ENCODE data around the gene TRAPPC4.
"Not testable (repeated sequence)": the region's sequence is repeated elsewhere in the genome, so short reads cannot be mapped to it uniquely, and the experiment has no call there.

TRAPPC4 gene, protein sequence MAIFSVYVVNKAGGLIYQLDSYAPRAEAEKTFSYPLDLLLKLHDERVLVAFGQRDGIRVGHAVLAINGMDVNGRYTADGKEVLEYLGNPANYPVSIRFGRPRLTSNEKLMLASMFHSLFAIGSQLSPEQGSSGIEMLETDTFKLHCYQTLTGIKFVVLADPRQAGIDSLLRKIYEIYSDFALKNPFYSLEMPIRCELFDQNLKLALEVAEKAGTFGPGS

DNA sequence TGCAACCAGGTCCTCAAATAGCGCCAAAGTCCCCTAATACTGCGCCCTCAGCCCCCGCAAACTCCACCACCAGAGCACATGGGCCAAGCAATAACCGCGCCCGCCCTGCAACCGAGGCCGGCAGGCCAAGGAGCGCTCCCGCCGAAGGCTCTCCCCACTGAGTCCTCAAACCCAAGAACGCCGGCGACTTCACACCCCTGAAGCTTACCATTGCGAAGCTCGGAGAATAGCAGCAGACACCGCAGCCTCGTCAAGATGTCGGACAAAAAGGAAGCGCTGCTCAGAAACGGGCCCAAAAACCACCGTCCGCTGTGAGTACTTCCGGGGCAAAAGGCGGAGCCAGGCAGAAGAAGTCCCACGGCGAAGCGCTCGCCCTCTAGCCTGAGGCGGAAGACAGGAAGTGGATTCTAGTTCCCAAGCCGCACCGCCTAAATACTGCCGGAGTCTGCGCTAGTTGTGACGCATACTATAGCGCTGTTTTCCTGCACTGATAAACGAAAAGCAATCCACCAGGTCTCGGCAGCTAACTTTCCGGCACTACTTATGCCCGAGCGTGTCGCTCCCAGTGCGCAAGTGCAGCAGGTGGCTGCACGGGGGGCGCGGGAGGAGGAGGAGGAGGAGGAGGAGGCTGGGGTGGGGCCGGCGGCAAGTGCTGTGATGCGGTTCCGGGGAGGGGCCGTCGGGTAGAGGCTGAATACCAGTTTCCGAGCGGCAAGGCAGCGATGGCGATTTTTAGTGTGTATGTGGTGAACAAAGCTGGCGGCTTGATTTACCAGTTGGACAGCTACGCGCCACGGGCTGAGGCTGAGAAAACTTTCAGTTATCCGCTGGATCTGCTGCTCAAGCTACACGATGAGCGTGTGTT is at the start of gene TRAPPC4, which contains the start of gene RPS25:
Gene TRAPPC4, plus strand, starts transcription at position 693 of the 865 bp plus-strand sequence. Its CDS starts 30 bp downstream, at position 723.
Gene RPS25, minus strand, starts transcription at position 270 of the 865 bp plus-strand sequence. Its CDS starts 59 bp downstream, at position 211.
- DNase-seq: peak; percentile 80 to 89

DNA sequence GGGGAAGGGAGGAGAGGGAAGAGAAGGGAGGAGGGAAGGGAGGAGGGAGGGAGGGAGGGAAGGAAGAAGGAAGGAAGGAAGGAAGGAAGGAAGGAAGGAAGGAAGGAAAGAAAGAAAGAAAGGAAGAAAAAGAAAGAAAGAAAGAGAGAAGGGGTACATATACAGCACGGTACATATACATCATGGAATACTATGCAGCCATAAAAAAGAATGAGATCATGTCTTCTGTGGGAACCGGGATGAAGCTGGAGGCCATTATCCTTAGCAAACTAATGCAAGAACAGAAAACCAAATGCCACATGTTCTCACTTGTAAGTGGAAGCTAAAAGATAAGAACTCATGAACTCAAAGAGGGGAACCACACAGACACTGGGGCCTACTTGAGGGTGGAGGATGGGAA is 49.1 kb upstream of the TRAPPC4 start:
- not testable (repeated sequence) for DNase-seq

DNA sequence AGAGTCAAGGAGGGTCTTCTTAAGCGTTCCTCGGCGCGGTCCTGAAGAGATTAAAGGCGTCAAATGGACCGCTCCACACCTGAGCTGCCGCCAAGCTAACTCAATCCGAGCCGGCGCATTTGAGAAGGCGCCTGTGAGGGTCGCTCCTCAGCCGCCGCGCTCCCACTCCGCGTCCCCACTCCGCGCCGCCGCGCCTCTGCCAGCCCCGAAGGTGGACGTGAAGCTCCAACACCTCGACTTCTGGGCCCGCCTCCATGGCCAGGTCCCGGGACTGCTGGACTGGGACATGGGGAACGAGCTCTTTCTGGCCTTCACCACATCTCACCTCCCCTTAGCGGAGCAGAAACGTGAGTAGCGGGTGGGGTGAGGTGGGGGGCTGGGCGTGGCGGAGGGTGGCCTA is 46.9 kb upstream of the TRAPPC4 start, which contains the start of gene FOXR1:
Gene FOXR1, plus strand, starts transcription at position 116 of the 400 bp plus-strand sequence. Its CDS starts 171 bp downstream, at position 287.
- DNase-seq: no peak

DNA sequence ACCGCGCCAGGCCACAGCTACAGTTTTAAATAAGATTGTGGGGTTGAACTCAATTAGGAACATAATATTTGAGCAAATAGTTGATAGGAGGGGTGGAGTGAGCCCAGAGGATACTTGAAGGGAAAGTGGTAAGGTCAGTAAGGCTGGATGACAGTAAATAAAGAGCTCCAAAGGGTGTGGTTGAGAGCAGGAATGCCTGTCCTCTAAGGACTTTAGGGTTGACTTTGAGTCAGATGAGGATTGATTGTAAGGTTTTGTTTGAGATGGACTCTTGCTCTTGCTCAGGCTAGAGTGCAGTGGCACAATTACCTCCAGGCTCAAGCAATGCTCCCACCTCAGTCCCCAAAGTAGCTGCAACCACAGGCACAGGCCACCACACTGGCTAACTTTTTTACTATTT is 44.6 kb upstream of the TRAPPC4 start:
- DNase-seq: no peak

DNA sequence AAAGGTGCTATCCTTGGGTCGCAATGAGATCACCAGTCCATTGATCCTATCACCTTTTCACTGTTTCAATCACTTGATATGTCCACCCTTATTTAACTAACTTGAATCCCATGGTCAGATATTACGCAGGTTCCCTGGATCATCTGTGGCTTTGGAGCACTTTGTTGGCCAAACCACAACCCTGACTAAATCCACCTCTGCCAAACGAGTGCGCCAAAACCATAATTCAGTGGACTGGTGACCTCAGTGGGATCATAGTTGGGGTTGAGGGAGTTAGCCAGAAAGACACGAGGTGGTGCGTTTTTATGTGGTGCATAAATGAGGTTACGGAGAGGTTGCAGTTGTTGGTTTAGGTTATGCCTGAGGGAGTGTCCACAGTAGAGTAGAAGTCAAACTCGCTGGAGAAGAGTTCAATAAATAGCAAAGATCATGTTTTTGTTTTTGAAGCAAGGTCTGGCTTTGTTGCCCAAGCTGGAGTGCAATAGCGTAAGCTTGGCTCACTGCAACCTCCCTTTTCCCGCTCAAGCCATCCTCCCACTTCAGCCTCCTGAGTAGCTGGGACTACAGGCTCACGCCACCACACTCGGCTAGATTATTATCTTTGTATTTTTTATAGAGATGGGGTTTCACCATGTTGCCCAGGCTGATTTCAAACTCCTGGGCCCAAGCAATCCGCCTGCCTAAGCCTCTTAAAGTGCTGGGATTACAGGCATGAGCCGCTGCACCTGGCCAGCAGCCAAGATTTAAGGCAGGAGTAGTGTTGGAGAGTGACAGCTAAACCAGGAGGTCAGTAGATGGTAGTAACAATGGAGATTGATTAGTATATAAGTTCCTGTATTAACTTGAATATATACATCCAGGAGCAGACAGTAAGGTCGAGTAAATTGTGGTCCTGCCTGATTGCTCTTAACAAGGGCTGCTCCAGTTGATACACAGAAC is 42.5 kb upstream of the TRAPPC4 start:
- DNase-seq: no peak

DNA sequence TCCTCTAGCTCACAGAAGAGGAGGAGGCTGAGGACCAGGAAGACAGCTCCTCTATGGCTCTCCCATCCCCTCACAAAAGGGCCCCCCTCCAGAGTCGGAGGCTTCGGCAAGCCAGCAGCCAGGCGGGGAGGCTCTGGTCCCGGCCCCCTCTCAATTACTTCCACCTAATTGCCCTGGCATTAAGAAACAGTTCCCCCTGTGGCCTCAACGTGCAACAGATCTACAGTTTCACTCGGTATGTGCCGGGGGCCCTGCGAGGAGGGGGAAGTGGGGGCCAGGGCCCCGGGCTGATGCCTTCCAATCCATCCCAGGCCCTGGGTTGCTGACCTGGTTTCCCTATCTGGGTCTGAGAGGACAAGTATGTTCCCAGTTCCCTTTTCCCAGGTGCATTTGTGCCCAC is 39.1 kb upstream of the TRAPPC4 start:
- DNase-seq: no peak

DNA sequence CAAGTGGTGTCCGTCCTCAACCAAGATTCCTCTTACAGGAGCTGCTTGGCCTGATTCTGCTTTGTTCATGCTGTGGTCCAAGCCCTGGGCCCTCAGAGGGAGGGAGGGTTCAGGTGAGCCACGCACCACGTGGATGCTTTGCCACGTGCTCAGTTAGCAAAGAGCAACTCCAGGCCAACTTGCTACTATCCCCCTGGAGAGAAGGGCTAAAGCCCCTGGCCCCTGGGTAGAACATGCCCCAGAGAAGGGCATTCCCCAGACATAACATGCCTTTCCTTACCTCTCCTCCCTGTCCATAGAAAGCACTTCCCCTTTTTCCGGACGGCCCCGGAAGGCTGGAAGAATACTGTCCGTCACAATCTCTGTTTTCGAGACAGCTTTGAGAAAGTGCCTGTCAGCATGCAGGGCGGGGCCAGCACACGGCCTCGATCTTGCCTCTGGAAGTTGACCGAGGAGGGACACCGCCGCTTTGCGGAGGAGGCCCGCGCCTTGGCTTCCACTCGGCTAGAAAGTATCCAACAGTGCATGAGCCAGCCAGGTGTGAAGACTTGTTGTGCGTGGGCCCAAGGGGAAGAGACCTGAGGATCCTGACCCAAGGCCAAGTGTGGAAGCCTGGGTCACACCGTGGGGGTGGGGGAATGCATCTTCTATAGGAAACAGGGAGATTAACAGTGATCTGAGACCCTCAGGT is 38.2 kb upstream of the TRAPPC4 start:
- no peak for DNase-seq

DNA sequence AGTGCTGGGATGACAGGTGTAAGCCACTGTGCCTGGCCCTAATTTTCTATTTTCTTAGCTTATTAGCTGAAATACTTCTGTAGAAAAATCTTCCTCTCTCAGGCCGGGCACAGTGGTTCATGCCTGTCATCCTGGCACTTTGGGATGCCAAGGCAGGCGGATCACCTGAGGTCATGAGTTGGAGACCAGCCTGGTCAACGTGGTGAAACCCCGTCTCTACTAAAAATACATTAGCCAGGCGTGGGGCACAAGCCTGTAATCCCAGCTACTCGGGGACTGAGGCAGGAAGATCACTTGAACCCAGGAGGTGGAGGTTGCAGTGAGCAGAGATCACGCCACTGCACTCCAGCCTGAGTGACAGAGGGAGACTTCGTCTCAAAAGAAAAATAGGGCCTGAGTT is 34.2 kb upstream of the TRAPPC4 start:
- DNase-seq: not testable (repeated sequence)

DNA sequence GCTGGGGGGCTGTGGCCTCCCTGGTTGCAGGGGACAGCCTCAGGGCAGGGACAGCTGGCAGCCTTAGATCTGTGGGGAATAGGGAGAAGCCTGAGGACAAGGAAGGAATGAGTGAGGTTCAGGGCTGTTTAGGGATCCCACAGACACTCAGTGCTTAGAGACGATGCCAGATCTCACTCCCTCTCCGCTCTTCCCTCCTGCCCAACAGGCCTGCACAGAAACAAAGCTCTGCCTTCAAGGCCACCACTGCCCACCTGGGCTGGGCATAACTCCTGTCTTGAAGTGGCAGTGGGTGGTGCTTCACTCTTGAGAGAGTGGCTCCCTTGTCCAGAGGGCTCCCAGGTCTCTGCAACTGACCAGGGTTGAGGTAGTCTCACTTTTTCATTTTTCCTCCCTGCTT is 33.7 kb upstream of the TRAPPC4 start:
- no peak for DNase-seq

DNA sequence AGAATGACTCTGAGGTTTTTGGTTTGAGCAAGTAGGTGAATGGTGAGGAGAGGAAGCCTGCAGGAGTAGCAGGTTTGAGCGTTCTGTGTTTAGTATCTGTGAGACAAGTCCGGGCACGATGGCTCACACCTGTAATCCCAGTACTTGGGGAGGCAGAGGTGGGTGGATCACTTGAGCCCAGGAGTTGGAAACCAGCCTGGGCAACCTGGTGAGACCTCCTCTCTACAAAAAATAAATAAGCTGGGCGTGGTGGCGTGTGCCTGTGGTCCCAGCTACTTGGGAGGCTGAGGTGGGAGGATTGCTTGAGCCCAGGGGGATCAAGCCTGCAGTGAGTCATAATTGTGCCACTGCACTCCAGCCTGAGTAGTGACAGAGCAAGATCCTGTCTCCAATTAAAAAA is 30.3 kb upstream of the TRAPPC4 start:
- no peak for DNase-seq

DNA sequence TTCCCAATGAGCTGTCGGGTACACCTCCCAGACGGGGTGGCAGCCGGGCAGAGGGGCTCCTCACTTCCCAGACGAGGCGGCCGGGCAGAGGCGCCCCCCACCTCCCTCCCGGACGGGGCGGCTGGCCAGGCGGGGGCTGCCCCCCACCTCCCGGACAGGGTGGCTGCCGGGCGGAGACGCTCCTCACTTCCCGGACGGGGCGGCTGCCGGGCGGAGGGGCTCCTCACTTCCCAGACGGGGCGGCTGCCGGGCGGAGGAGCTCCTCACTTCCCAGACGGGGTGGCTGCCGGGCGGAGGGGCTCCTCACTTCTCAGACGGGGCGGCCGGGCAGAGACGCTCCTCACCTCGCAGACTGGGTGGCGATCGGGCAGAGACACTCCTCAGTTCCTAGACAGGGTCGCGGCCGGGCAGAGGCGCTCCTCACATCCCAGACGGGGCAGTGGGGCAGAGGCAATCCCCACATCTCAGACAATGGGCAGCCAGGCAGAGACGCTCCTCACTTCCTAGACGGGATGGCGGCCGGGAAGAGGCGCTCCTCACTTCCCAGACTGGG is 27.0 kb upstream of the TRAPPC4 start:
- not testable (repeated sequence) for DNase-seq

DNA sequence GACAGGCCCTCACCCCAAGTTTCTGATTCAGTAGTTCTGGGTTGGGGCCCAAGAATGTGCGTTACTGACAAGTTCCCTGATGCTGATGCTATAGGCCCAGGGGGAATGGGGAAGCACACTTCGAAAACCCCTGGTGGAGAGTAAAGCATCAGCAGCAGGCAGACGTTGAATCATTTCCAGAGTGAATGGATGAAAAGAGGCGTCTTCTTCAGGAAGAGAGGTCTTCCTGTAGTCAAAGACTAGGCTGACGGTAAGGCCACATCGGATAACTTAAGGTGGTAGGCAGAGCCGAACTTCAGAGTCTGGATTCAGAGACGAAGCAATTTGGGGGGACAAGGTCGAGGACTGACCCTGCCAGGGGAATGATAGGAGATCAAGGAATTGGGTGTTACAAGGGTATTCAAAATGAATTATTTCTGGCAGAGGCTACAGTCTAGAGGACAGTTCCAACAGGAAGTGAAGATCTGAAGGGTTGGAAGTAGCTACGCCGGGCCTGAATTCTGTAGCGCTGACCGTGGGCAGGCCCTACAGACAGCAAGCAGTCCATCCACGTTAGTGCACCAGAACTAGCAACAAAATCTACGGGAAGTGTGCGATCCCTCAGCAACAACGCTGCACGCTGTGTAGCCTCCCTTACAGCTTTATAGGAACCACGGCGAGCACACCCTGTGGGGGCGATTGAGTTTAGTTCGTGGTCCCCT is 21.5 kb upstream of the TRAPPC4 start:
- DNase-seq: no peak

DNA sequence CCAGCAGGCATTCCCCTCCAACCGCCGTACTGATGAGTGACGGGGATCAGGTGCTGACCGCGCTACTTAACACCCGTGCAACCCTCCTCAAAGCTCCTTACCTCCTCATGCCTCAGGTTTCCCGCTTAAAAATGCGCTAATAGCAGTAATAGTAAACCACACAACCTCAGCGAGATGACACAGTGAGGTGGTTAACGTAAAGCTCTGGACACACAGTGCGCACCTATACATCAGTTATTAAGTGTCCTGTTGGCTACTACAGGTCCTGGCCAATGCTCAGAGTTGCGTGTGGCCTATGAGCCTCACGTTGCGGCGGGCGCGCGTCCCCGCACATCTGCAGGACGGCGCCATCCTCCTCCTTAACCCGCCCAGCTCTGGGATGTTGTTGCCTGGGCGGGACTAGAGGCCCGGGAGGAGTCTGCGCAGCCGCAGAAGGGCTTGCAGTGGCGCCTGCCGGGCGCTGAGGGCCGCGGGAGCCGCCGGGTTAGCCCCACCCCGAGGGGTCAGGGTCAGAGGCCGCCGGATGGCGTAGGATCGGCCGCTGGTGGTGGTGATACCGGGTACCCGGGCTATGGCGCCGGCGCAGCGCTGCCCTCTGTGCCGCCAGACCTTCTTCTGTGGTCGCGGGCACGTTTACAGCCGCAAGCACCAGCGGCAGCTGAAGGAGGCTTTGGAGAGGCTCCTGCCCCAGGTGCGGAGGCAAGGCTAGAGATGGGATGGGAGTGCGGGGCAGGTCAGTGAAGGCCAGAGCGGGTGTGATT is 20.8 kb upstream of the TRAPPC4 start, which contains the start of gene CENATAC:
Gene CENATAC, plus strand, starts transcription at position 512 of the 761 bp plus-strand sequence. Its CDS starts 60 bp downstream, at position 572.
- peak; percentile 27 to 86 for DNase-seq

DNA sequence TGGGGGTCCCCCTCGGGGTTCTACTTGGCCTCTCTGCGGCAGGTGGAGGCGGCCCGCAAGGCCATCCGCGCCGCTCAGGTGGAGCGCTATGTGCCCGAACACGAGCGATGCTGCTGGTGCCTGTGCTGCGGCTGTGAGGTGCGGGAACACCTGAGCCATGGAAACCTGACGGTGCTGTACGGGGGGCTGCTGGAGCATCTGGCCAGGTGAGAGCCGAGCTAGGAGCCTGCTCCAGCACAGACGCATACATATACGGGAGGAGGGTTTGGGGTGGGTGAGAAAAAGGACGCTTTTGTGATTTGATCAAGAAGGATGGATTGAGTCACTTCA is 20.2 kb upstream of the TRAPPC4 start:
- DNase-seq: no peak

DNA sequence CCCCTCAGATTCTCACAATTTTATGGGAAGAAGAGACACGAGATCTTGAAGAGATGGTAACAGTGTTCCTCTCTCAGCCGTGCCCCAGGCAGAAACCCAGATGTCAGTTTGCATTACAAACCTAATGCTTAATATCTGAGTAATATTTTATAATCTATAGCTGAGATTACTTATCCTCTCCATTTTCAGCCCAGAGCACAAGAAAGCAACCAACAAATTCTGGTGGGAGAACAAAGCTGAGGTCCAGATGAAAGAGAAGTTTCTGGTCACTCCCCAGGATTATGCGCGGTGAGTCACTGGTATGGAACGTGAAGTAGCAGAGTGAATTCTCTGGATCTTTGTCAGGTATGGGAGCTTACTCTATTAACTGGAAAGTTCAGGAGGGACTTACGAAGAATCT is 19.7 kb upstream of the TRAPPC4 start:
- no peak for DNase-seq

DNA sequence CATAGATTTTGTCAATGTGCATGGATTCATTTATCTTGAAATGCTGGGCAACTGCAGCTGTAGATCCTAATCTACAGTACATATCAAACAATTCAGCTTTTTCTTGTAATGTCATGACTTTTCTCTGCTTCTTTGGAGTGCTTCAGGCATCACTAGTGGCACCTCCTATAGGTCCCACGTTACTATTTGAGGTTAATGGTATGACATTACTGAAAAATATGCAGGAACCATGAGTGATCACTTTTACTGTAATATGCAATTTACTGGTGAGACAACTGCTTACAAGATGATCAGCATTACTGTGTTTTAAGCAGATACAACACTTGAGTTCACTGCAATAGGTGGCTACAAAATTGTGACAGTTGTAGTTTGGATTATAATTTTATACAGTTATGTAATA is 17.7 kb upstream of the TRAPPC4 start:
- DNase-seq: no peak

DNA sequence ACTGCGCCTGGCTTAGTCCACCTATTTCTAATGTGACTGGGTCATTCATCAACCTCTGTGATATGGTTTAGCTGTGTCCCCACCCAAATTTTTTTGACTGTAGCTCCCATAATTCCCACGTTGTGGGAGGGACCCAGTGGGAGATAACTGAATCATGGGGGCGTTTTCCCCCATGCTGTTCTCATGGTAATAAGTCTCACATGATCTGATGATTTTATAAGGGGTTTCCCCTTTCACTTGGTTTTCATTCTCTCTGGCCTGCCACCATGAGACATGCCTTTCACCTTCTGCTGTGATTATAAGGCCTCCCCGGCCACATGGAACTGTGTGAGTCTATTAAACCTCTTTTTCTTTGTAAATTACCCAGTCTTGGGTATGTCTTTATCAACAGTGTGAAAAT is 11.9 kb upstream of the TRAPPC4 start:
- DNase-seq: no peak

DNA sequence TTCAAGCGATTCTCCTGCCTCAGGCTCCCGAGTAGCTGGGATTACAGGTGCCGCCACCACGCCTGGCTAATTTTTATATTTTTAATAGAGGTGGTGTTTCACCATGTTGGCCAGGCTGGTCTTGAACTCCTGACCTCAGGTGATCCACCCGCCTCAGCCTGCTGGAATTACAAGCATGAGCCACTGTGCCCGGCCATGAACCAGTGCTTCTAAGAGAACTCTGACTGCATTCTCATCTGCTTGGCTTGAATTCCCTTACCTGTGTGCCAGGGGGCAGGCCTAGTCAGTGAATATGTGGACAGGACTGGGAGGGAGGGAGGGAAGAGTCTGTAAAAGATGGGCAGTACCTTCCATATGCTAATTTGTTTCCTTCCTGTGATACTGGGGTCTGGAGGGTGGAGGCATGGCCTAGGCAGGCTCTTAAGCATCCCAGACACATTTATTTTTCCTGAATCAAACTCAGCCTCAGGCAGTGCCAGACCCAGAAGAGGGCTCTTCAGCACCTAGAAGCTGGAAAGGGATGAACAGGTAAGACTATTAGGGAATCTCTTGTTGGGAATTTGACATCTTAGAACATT is 7.0 kb upstream of the TRAPPC4 start:
- no peak for DNase-seq

DNA sequence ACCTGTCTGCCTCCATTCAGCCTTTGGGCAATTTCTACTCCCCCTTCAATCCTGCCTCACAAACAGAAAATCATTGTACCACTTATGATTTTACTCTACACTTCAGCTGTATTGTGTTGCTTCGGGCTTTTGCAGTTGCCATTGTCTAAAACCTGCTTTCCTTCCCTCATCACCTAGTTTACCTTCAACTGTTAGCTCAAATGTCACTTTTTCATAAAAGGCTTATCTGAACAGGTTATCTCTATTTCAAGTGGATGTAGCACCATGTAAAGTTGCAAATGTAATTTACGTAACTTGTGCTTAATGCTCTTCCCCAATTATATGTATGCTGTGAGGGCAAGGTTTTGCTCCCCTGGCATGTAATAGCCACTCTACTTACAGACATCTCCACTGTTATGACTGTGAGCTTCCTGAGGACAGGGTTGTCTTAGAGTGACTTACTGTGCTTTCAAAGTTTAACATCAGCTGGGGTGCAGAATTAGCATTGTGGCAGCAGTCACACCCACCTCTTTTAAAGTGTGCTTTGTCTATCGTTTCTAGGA is 5.9 kb upstream of the TRAPPC4 start:
- DNase-seq: no peak
